SU-DHL-6 (cell line): Measurements from ENCODE around the gene DYNC1H1.

Experiments
- H2AFZ ChIP-seq: fragments of 200-600 bp; sonication (generic); 2 replicates; pipeline ENCODE4 v1.6.1; 2014; ENCODE audit warnings: low read depth, mild to moderate bottlenecking, moderate library complexity, mixed read lengths, antibody characterized with exemption, low read length; ENCODE audit not compliant: severe bottlenecking
- H3F3A ChIP-seq: fragments of 200-600 bp; shearing (Covaris generic); 2 replicates; pipeline ENCODE4 v1.6.0; 2016; ENCODE audit warnings: antibody characterized with exemption, mild to moderate bottlenecking; ENCODE audit not compliant: insufficient read depth
- H3K27ac ChIP-seq: fragments of 200-600 bp; sonication (generic); 2 replicates; pipeline ENCODE4 v1.5.1; 2016; ENCODE audit warnings: low read depth, mild to moderate bottlenecking, low read length, moderate library complexity, mixed read lengths
- H3K27me3 ChIP-seq: fragments of 200-600 bp; sonication (generic), shearing (Covaris generic); 2 replicates; pipeline ENCODE4 v1.6.0; 2014; ENCODE audit warnings: mild to moderate bottlenecking, low read length
- H3K36me3 ChIP-seq: fragments of 200-600 bp; sonication (generic); 2 replicates; pipeline ENCODE4 v1.6.1; 2014; ENCODE audit warnings: mild to moderate bottlenecking, low read length, mixed read lengths
- H3K4me2 ChIP-seq: fragments of 300-600, 200-600 bp; shearing (Covaris generic), sonication (generic); 2 replicates; pipeline ENCODE4 v1.6.0; 2014; ENCODE audit warnings: low read length, low read depth, mild to moderate bottlenecking; ENCODE audit not compliant: poor library complexity, severe bottlenecking
- H3K4me3 ChIP-seq: fragments of 200-600 bp; sonication (generic); 2 replicates; pipeline ENCODE4 v1.5.1; 2014; ENCODE audit warnings: antibody characterized with exemption, low read length, mild to moderate bottlenecking, mixed read lengths; ENCODE audit not compliant: insufficient read depth, poor library complexity, severe bottlenecking
- H3K79me2 ChIP-seq: fragments of 200-600 bp; sonication (generic); 2 replicates; pipeline ENCODE4 v1.6.1; 2014; ENCODE audit warnings: mild to moderate bottlenecking, low read length, moderate library complexity; ENCODE audit not compliant: insufficient read depth
- H3K9ac ChIP-seq: fragments of 200-600 bp; sonication (generic); 2 replicates; pipeline ENCODE4 v1.7.0; 2014; ENCODE audit warnings: mild to moderate bottlenecking, low read length
- H3K9me2 ChIP-seq: fragments of 200-600 bp; sonication (generic); replicated peaks from 2 replicates; pipeline ENCODE4 v1.6.1; 2014; ENCODE audit warnings: low read length; ENCODE audit not compliant: insufficient read depth
- H3K9me3 ChIP-seq: fragments of 200-600 bp; sonication (generic); 2 replicates; pipeline ENCODE4 v1.6.1; 2014; ENCODE audit warnings: low read length, mixed read lengths; ENCODE audit not compliant: insufficient read depth
- H4K20me1 ChIP-seq: fragments of 200-600 bp; sonication (generic); 2 replicates; pipeline ENCODE4 v1.6.1; 2014; ENCODE audit warnings: low read depth, mild to moderate bottlenecking, antibody characterized with exemption, low read length, moderate library complexity, mixed read lengths
- CTCF ChIP-seq: fragments of 200-600 bp; sonication (generic); IDR thresholded peaks from one replicate; pipeline ENCODE4 v1.5.1; 2017; ENCODE audit warnings: antibody characterized with exemption, mild to moderate bottlenecking, low read length, moderate library complexity; ENCODE audit not compliant: insufficient read depth, poor library complexity, severe bottlenecking
- EZH2phosphoT487 ChIP-seq: fragments of 200-600 bp; sonication (generic), shearing (Covaris generic); conservative IDR thresholded peaks from 2 replicates; pipeline ENCODE4 v1.6.1; 2018; ENCODE audit warnings: mild to moderate bottlenecking, antibody characterized with exemption, low read length, moderate library complexity, mixed read lengths

The DYNC1H1 gene

DNA sequence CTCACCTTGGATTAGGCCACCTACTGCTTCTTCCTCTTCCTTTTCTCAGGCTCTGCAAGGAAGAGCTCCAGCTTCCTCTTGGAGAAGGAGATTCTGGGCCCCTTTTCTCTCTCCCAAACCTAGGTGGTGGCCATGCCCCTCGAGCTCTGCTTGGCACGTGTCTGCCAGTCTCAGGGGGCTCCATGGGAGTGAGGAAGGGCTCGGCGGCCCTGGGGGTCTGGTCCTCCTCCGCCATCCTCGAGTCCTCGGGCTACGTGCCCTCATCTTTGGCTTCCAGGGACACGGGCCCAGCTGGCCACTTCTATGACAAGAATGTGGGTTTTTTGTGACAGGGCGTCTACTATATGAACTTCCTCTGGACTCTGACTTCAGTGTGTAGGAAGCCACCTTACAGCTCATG, 88.1 kb downstream of the DYNC1H1 start:
- Histone ChIP-seq H4K20me1 (no peaks in the 10 kb centered on the region), H3K27me3 (no peaks in the 10 kb centered on the region), H3K27ac (no peak overlapping the region), H3K9me2 (no peaks in the 10 kb centered on the region), H3F3A (no peaks in the 10 kb centered on the region), H3K9me3 (no peaks in the 10 kb centered on the region), H3K9ac (no peak overlapping the region), H3K4me2 (no peak overlapping the region), H2AFZ (no peak overlapping the region), H3K4me3 (no peak overlapping the region), H3K36me3 (no peaks in the 10 kb centered on the region), H3K79me2 (no peaks in the 10 kb centered on the region)
- TF ChIP-seq EZH2phosphoT487 = no peak
- TF ChIP-seq CTCF = no peak

- Histone ChIP-seq H3K79me2 (no peaks in the 10 kb centered on the region), H3K27me3 (no peaks in the 10 kb centered on the region), H3K9ac (no peak overlapping the region), H3K4me3 (no peak overlapping the region), H3K9me3 (no peaks in the 10 kb centered on the region), H4K20me1 (no peaks in the 10 kb centered on the region), H3K36me3 (no peaks in the 10 kb centered on the region), H3K4me2 (no peak overlapping the region), H2AFZ (no peak overlapping the region), H3F3A (no peaks in the 10 kb centered on the region), H3K27ac (no peak overlapping the region), H3K9me2 (no peaks in the 10 kb centered on the region)
- TF ChIP-seq EZH2phosphoT487 = no peak
- TF ChIP-seq CTCF = no peak
Observed at GRCh38 chr14:102055181-102055901, 91.0 kb downstream of the DYNC1H1 start.

GRCh38 chr14:102056694-102057442, 92.5 kb downstream of the DYNC1H1 start:
- Histone ChIP-seq H3K27me3 (no peaks in the 10 kb centered on the region), H3F3A (no peaks in the 10 kb centered on the region), H3K4me3 (no peak overlapping the region), H3K9me3 (no peaks in the 10 kb centered on the region), H3K4me2 (no peak overlapping the region), H2AFZ (no peak overlapping the region), H3K79me2 (no peaks in the 10 kb centered on the region), H3K9ac (no peak overlapping the region), H3K27ac (no peak overlapping the region), H4K20me1 (no peaks in the 10 kb centered on the region), H3K36me3 (no peaks in the 10 kb centered on the region), H3K9me2 (no peaks in the 10 kb centered on the region)
- no peak for TF ChIP-seq EZH2phosphoT487

GRCh38 chr14:102057480-102058114, 93.2 kb downstream of the DYNC1H1 start:
- no peaks in the 10 kb centered on the region for H3K9me2 ChIP-seq
- no peaks in the 10 kb centered on the region for H3F3A ChIP-seq
- H3K4me2 ChIP-seq = no peak overlapping the region
- no peaks in the 10 kb centered on the region for H3K79me2 ChIP-seq
- no peaks in the 10 kb centered on the region for H3K27me3 ChIP-seq
- H3K4me3 ChIP-seq = no peak overlapping the region
- H3K36me3 ChIP-seq = no peaks in the 10 kb centered on the region
- no peak for TF ChIP-seq CTCF
- TF ChIP-seq EZH2phosphoT487 = no peak
- no peak overlapping the region for H3K27ac ChIP-seq
- H3K9me3 ChIP-seq = no peaks in the 10 kb centered on the region
- no peak overlapping the region for H3K9ac ChIP-seq
- H2AFZ ChIP-seq = no peak overlapping the region
- no peaks in the 10 kb centered on the region for H4K20me1 ChIP-seq
